ENCODE measurements around the gene ELOA. TPM values are rescaled to one million over a fixed set of nuclear protein-coding genes. Genes with fewer than 3 reads are reported as not detected.
A peak's percentile ranks its signal among the peaks of the same experiment; 100 is the strongest.

The ELOA gene
- total RNA-seq, 5 donors from 2014 or later (not counting 1 experiment from before 2014, with no cell fraction given): 26.0 to 32.8 (median 27.6) TPM

- no peak overlapping the region for H3K4me3 Mint-ChIP-seq
- no peaks in the 10 kb centered on the region for H3K27me3 Mint-ChIP-seq
- ATAC-seq (replicated peaks in 1 of 4) (no peak), DNase-seq (no peak)
- ChIA-PET POLR2A (no interaction called here), CTCF (no interaction called here)
- Histone ChIP-seq H3K4me3 (ENCODE audit: control insufficient read depth in 1 of 2, extremely low read depth in 1 of 2, low read length in 1 of 2) (no peak overlapping the region), H3K36me3 (ENCODE audit: control insufficient read depth in 2 of 2, extremely low read depth in 1 of 2, insufficient read depth in 1 of 2, low read length in 1 of 2) (peaks cover 6 to 46% of the 10 kb centered on the region in 2 donors), H3K9me3 (no peaks in the 10 kb centered on the region), H3K27me3 (replicated peaks in 1 of 2; ENCODE audit: control insufficient read depth in 2 of 2, extremely low read depth in 1 of 2, insufficient read depth in 2 of 2, low read length in 1 of 2) (no peaks in the 10 kb centered on the region), H3K27ac (ENCODE audit: low read length) (no peak overlapping the region), H3K4me1 (ENCODE audit: control insufficient read depth in 1 of 2, extremely low read depth in 1 of 2, insufficient read depth in 2 of 2, low read length in 2 of 2) (no peaks in the 10 kb centered on the region)
- WGBS (ENCODE audit: insufficient coverage): 98% methylated on average over 6 of the region's 7 CpGs
- no peaks in the 10 kb centered on the region for H3K9me3 Mint-ChIP-seq
- peaks cover 2 to 5% (median 3%) of the 10 kb centered on the region in 3 donors for H3K4me1 Mint-ChIP-seq
- peaks cover 18% of the 10 kb centered on the region for H3K36me3 Mint-ChIP-seq
- no peak overlapping the region for H3K27ac Mint-ChIP-seq
Observed at GRCh38 chr1:23763041-23763577, 19.8 kb downstream of the ELOA start.

- no peak for ATAC-seq (replicated peaks in 1 of 4)
- Histone ChIP-seq H3K27me3 (replicated peaks in 1 of 2; ENCODE audit: control insufficient read depth in 2 of 2, extremely low read depth in 1 of 2, insufficient read depth in 2 of 2, low read length in 1 of 2) (no peaks in the 10 kb centered on the region), H3K9me3 (no peaks in the 10 kb centered on the region), H3K4me3 (ENCODE audit: control insufficient read depth in 1 of 2, extremely low read depth in 1 of 2, low read length in 1 of 2) (no peak overlapping the region), H3K27ac (ENCODE audit: low read length) (no peak overlapping the region), H3K4me1 (ENCODE audit: control insufficient read depth in 1 of 2, extremely low read depth in 1 of 2, insufficient read depth in 2 of 2, low read length in 2 of 2) (peaks cover 0 to 3% of the 10 kb centered on the region in 2 experiments), H3K36me3 (ENCODE audit: control insufficient read depth in 2 of 2, extremely low read depth in 1 of 2, insufficient read depth in 1 of 2, low read length in 1 of 2) (peaks cover 5 to 18% of the 10 kb centered on the region in 2 donors)
- 83% methylated on average over 3 of the region's 5 CpGs for WGBS (ENCODE audit: insufficient coverage)
- H3K4me3 Mint-ChIP-seq: no peak overlapping the region
- CTCF ChIA-PET: interaction anchor here in 1 of 2 donors (0.7 kb wide), 2 partner anchors 184 to 254 kb away, joined by 4 read pairs; no protein-coding TSS in a partner anchor
- H3K9me3 Mint-ChIP-seq: no peaks in the 10 kb centered on the region
- no peaks in the 10 kb centered on the region for H3K36me3 Mint-ChIP-seq
- no peak overlapping the region for H3K27ac Mint-ChIP-seq
- POLR2A ChIA-PET: interaction anchor here in 1 of 2 donors (0.6 kb wide), 1 partner anchor 185 kb away, joined by 4 read pairs; no protein-coding TSS in a partner anchor
- H3K4me1 Mint-ChIP-seq: peaks cover 7 to 8% (median 8%) of the 10 kb centered on the region in 3 donors
- no peaks in the 10 kb centered on the region for H3K27me3 Mint-ChIP-seq
- DNase-seq: no peak
Observed at GRCh38 chr1:23768733-23769132, 25.5 kb downstream of the ELOA start.

- Histone ChIP-seq H3K36me3 (ENCODE audit: control insufficient read depth in 2 of 2, extremely low read depth in 1 of 2, insufficient read depth in 1 of 2, low read length in 1 of 2) (peaks cover 5 to 13% of the 10 kb centered on the region in 2 donors), H3K9me3 (no peaks in the 10 kb centered on the region), H3K4me1 (ENCODE audit: control insufficient read depth in 1 of 2, extremely low read depth in 1 of 2, insufficient read depth in 2 of 2, low read length in 2 of 2) (peaks cover 2 to 8% of the 10 kb centered on the region in 2 experiments), H3K27me3 (replicated peaks in 1 of 2; ENCODE audit: control insufficient read depth in 2 of 2, extremely low read depth in 1 of 2, insufficient read depth in 2 of 2, low read length in 1 of 2) (no peaks in the 10 kb centered on the region), H3K27ac (ENCODE audit: low read length) (no peak overlapping the region), H3K4me3 (ENCODE audit: control insufficient read depth in 1 of 2, extremely low read depth in 1 of 2, low read length in 1 of 2) (no peak overlapping the region)
- Mint-ChIP-seq H3K27me3 (no peaks in the 10 kb centered on the region), H3K27ac (no peak overlapping the region), H3K4me3 (no peak overlapping the region), H3K9me3 (no peaks in the 10 kb centered on the region), H3K36me3 (no peaks in the 10 kb centered on the region), H3K4me1 (peaks cover 8 to 27% (median 26%) of the 10 kb centered on the region in 3 donors)
- POLR2A ChIA-PET: interaction anchor here (0.6 to 0.8 kb wide), 2 partner anchors 13 to 15 kb away, joined by 4 to 10 read pairs; no protein-coding TSS in a partner anchor
- peak; percentile 92 to 97 (median 94) for ATAC-seq (replicated peaks in 1 of 4)
- peak; percentile 61 to 89 (median 79) for DNase-seq
- 20% methylated on average over 6 of the region's 14 CpGs for WGBS (ENCODE audit: insufficient coverage)
- CTCF ChIA-PET: interaction anchor here (0.6 to 2.7 kb wide), 15 partner anchors 9 to 346 kb away, joined by 3 to 24 read pairs (median 4); partner anchors contain the start of gene ELOA (in 1 of the 2)
Observed at GRCh38 chr1:23772049-23772853, 29.0 kb downstream of the ELOA start.

GRCh38 chr1:23772854-23773242, 29.6 kb downstream of the ELOA start:
- Mint-ChIP-seq H3K36me3 (no peaks in the 10 kb centered on the region), H3K27ac (no peak overlapping the region), H3K27me3 (no peaks in the 10 kb centered on the region), H3K4me1 (peaks cover 13 to 30% (median 29%) of the 10 kb centered on the region in 3 donors), H3K9me3 (no peaks in the 10 kb centered on the region), H3K4me3 (no peak overlapping the region)
- Histone ChIP-seq H3K36me3 (ENCODE audit: control insufficient read depth in 2 of 2, extremely low read depth in 1 of 2, insufficient read depth in 1 of 2, low read length in 1 of 2) (peaks cover 5 to 8% of the 10 kb centered on the region in 2 donors), H3K27me3 (replicated peaks in 1 of 2; ENCODE audit: control insufficient read depth in 2 of 2, extremely low read depth in 1 of 2, insufficient read depth in 2 of 2, low read length in 1 of 2) (no peaks in the 10 kb centered on the region), H3K9me3 (no peaks in the 10 kb centered on the region), H3K4me3 (ENCODE audit: control insufficient read depth in 1 of 2, extremely low read depth in 1 of 2, low read length in 1 of 2) (no peak overlapping the region), H3K4me1 (ENCODE audit: control insufficient read depth in 1 of 2, extremely low read depth in 1 of 2, insufficient read depth in 2 of 2, low read length in 2 of 2) (peaks cover 3 to 14% of the 10 kb centered on the region in 2 experiments), H3K27ac (ENCODE audit: low read length) (no peak overlapping the region)
- ATAC-seq (replicated peaks in 1 of 4) (no peak), DNase-seq (no peak)
- ChIA-PET POLR2A (interaction anchor here in 1 of 2 donors (0.6 kb wide), 1 partner anchor 235 kb away, joined by 3 read pairs; no protein-coding TSS in a partner anchor), CTCF (interaction anchor here in 1 of 2 donors (0.6 kb wide), 1 partner anchor 9 kb away, joined by 4 read pairs; no protein-coding TSS in a partner anchor)
- 98% methylated on average over 9 of the region's 10 CpGs for WGBS (ENCODE audit: insufficient coverage)

- POLR2A ChIA-PET: no interaction called here
- no peak for ATAC-seq (replicated peaks in 1 of 4)
- no peak overlapping the region for H3K4me3 ChIP-seq (ENCODE audit: control insufficient read depth in 1 of 2, extremely low read depth in 1 of 2, low read length in 1 of 2)
- Mint-ChIP-seq H3K4me3 (no peak overlapping the region), H3K36me3 (no peaks in the 10 kb centered on the region), H3K27me3 (no peaks in the 10 kb centered on the region), H3K4me1 (peaks cover 21 to 38% (median 36%) of the 10 kb centered on the region in 3 donors), H3K9me3 (no peaks in the 10 kb centered on the region), H3K27ac (peak overlapping the region in 1 of 2 donors; percentile 23)
- H3K27me3 ChIP-seq (replicated peaks in 1 of 2; ENCODE audit: control insufficient read depth in 2 of 2, extremely low read depth in 1 of 2, insufficient read depth in 2 of 2, low read length in 1 of 2): no peaks in the 10 kb centered on the region
- no peaks in the 10 kb centered on the region for H3K9me3 ChIP-seq
- peaks cover 10 to 22% of the 10 kb centered on the region in 2 experiments for H3K4me1 ChIP-seq (ENCODE audit: control insufficient read depth in 1 of 2, extremely low read depth in 1 of 2, insufficient read depth in 2 of 2, low read length in 2 of 2)
- peaks cover 5 to 6% of the 10 kb centered on the region in 2 donors for H3K36me3 ChIP-seq (ENCODE audit: control insufficient read depth in 2 of 2, extremely low read depth in 1 of 2, insufficient read depth in 1 of 2, low read length in 1 of 2)
- DNase-seq: no peak
- 65% methylated on average over 2 of the region's 6 CpGs for WGBS (ENCODE audit: insufficient coverage)
- no peak overlapping the region for H3K27ac ChIP-seq (ENCODE audit: low read length)
- CTCF ChIA-PET: interaction anchor here in 1 of 2 donors (0.5 kb wide), 1 partner anchor 76 kb away, joined by 4 read pairs; no protein-coding TSS in a partner anchor
Observed at GRCh38 chr1:23774174-23774880, 31.1 kb downstream of the ELOA start.

GRCh38 chr1:23776217-23776616, 32.9 kb downstream of the ELOA start:
- Histone ChIP-seq H3K4me1 (ENCODE audit: control insufficient read depth in 1 of 2, extremely low read depth in 1 of 2, insufficient read depth in 2 of 2, low read length in 2 of 2) (peaks cover 16 to 27% of the 10 kb centered on the region in 2 experiments), H3K9me3 (no peaks in the 10 kb centered on the region), H3K4me3 (ENCODE audit: control insufficient read depth in 1 of 2, extremely low read depth in 1 of 2, low read length in 1 of 2) (no peak overlapping the region), H3K27ac (ENCODE audit: low read length) (no peak overlapping the region), H3K36me3 (ENCODE audit: control insufficient read depth in 2 of 2, extremely low read depth in 1 of 2, insufficient read depth in 1 of 2, low read length in 1 of 2) (peaks cover 0 to 5% of the 10 kb centered on the region in 2 donors), H3K27me3 (replicated peaks in 1 of 2; ENCODE audit: control insufficient read depth in 2 of 2, extremely low read depth in 1 of 2, insufficient read depth in 2 of 2, low read length in 1 of 2) (no peaks in the 10 kb centered on the region)
- Mint-ChIP-seq H3K27ac (no peak overlapping the region), H3K4me3 (peak overlapping the region; percentile 4 to 88 (median 6)), H3K4me1 (peaks cover 32 to 50% (median 48%) of the 10 kb centered on the region in 3 donors), H3K27me3 (no peaks in the 10 kb centered on the region), H3K36me3 (peaks cover 9% of the 10 kb centered on the region), H3K9me3 (no peaks in the 10 kb centered on the region)
- 40% methylated on average over 1 of the region's 2 CpGs for WGBS (ENCODE audit: insufficient coverage)
- no peak for DNase-seq
- ATAC-seq (replicated peaks in 1 of 4): no peak
- ChIA-PET CTCF (interaction anchor here in 1 of 2 donors (1.8 kb wide), 1 partner anchor 140 kb away, joined by 5 read pairs; no protein-coding TSS in a partner anchor), POLR2A (no interaction called here)

Data from T-cell (primary cell).